Bronchial epithelial cell (primary cell): ENCODE measurements around the gene PAPOLA. TPM values are rescaled to one million over a fixed set of nuclear protein-coding genes. Genes with fewer than 3 reads are reported as not detected.

Experiments used
- DNase-seq: peaks from one replicate; pipeline ENCODE4 v3.0.0-alpha.2; 2010; ENCODE audit warnings: low read depth
- FAIRE-seq: peaks from 2 replicates; lab custom pipeline; 2011; peaks lifted over from hg19 to GRCh38; lab: Jason Lieb, UNC
- H3K27me3 ChIP-seq: 2 replicates; pipeline ENCODE4 v1.5.1; 2011; ENCODE audit warnings: low read length; ENCODE audit not compliant: control insufficient read depth, insufficient read depth
- H3K36me3 ChIP-seq: 2 replicates; pipeline ENCODE4 v1.5.1; 2011; ENCODE audit warnings: low read length; ENCODE audit not compliant: control insufficient read depth, insufficient read depth
- H3K4me3 ChIP-seq: 2 replicates; pipeline ENCODE4 v1.5.1; 2011; ENCODE audit warnings: mild to moderate bottlenecking, low read depth, low read length, control low read depth
- total RNA-seq: library from RNA; depleted of rRNA; stranded (reverse); fragments of >200 nt; gene quantifications from 2 replicates; pipeline ENCODE4 v1.2.1, GENCODE V29; 2014
- TF ChIP-seq, protein P1 (sequence below): IDR thresholded peaks from 2 replicates; pipeline ENCODE4 v1.5.1; 2011; ENCODE audit warnings: mild to moderate bottlenecking, moderate library complexity, low read length, control low read depth, inconsistent platforms; ENCODE audit not compliant: insufficient read depth, severe bottlenecking

PAPOLA gene
- total RNA-seq, 1 donor from 2014 or later, result 70.0 TPM

DNA sequence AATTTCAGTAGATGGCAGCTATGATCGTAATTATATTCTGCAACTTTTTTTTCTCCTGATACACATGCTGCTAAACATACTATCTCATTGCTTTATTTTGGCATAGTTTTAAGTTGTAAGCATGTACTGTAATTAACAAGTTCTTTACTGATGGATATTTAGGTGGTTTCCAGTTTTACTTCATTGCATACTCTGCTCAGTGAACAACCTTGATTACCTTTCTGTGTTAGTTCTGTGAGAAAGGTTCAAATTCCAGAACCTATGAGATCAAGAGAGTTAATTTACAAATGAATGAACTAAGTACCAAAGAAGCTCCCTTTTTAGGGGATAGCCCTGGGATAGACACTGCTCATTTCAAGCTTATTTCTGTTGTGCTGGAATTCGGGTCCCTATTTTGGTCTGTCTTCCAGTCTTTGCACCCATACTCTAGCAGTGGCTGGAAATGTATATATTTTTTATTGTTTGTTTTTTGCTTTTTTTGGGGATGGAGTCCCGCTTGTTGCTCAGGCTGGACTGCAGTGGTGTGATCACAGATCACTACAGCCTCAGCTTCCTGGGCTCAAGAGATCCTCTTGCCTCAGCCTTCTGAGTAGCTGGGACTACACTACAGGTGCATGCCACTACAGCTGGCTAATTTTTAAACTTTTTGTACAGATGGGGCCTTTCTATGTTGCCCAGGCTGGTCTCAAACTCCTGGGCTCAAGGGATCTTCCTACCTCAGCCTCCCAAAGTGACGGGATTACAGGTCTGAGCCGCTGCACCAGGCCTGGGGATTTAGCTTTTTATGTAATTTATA, 10.6 kb downstream of the PAPOLA start:
- TF ChIP-seq, protein P1, sequence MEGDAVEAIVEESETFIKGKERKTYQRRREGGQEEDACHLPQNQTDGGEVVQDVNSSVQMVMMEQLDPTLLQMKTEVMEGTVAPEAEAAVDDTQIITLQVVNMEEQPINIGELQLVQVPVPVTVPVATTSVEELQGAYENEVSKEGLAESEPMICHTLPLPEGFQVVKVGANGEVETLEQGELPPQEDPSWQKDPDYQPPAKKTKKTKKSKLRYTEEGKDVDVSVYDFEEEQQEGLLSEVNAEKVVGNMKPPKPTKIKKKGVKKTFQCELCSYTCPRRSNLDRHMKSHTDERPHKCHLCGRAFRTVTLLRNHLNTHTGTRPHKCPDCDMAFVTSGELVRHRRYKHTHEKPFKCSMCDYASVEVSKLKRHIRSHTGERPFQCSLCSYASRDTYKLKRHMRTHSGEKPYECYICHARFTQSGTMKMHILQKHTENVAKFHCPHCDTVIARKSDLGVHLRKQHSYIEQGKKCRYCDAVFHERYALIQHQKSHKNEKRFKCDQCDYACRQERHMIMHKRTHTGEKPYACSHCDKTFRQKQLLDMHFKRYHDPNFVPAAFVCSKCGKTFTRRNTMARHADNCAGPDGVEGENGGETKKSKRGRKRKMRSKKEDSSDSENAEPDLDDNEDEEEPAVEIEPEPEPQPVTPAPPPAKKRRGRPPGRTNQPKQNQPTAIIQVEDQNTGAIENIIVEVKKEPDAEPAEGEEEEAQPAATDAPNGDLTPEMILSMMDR, result no peak
- H3K36me3 ChIP-seq, result no peaks in the 10 kb centered on the region
- no peak overlapping the region for H3K4me3 ChIP-seq
- H3K27me3 ChIP-seq, result no peaks in the 10 kb centered on the region
- peak; percentile 20 for DNase-seq
- no peak for FAIRE-seq

DNA sequence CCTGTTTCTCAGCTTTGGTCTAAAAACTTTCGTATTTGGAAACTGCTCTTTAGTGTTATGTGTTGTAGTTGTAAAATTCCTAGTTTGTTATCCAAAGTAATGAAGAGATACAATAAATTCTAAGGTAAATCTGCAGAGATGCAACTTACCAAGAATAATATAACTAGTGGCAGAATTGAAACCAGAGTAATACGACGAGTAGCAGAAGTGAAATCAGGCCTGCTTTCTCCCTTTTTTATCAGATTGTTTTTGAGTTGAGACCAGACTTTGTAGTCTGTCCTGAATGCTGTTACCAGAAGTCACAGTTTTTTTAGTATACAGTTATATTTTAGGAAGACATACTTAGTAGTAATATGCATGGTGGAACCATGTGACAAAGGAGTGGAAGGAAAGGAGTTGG, 12.5 kb downstream of the PAPOLA start:
- no peak for FAIRE-seq
- no peaks in the 10 kb centered on the region for H3K27me3 ChIP-seq
- TF ChIP-seq, protein P1, result no peak
- no peaks in the 10 kb centered on the region for H3K36me3 ChIP-seq
- no peak overlapping the region for H3K4me3 ChIP-seq
- no peak for DNase-seq

DNA sequence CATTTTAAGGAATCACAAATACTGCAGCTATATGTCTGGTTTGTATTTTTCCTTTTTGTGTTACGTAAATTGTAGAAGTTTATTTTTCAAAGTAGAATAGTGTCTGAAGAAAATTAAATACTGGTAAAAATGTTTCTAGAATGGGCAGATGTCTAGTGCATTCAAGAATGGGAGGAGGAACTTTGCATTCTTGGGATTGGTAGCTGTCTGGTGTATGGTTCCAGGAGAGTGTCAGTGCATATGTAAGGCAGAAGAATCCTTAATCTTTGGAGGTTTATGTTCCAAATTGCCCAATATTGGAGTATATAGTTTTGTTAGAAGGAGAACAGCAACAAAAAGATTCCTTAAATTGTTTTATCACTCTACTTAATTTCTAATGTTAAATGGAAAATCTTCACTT, 13.5 kb downstream of the PAPOLA start:
- Histone ChIP-seq H3K4me3 (no peak overlapping the region), H3K27me3 (no peaks in the 10 kb centered on the region), H3K36me3 (no peaks in the 10 kb centered on the region)
- no peak for DNase-seq
- FAIRE-seq, result no peak
- TF ChIP-seq, protein P1, result no peak

DNA sequence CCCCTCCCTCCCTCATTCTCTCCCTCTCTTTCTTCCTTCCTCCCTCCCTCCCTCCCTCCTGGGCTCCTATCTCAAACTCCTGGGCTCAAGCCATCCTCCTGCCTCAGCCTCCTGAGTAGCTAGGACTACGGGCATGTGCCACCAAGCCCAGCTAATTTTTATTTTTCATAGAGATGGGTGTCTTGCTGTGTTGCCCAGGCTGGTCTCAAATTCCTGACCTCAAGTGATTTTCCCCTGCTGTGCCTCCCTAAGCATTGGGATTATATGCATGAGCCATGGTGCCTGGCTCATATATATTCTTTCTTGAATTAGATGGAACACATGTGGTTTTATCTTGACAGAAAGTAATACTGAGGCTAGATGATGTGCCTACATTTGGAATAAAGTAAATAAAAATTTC, 14.2 kb downstream of the PAPOLA start:
- TF ChIP-seq, protein P1, result no peak
- DNase-seq (no peak), FAIRE-seq (no peak)
- Histone ChIP-seq H3K27me3 (no peaks in the 10 kb centered on the region), H3K36me3 (peaks cover under 1% of the 10 kb centered on the region), H3K4me3 (no peak overlapping the region)

DNA sequence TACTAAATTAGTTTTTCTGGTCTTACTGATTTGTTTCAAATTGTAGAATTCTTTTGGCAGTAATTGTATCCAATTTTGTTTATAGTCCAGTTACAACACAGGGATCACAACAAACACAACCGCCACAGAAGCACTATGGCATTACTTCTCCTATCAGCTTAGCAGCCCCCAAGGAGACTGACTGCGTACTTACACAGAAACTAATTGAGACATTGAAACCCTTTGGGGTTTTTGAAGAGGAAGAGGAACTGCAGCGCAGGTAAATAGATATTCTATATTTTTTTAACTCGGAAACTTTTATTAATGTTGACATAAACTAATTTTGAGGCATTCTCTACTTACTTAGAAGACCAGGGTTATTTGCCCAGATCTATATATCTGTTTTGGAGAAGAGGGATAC, 17.8 kb downstream of the PAPOLA start:
- TF ChIP-seq, protein P1, result no peak
- peaks cover 7% of the 10 kb centered on the region for H3K36me3 ChIP-seq
- FAIRE-seq, result no peak

More for the DNA sequence above, 17.8 kb downstream of the PAPOLA start:
- no peaks in the 10 kb centered on the region for H3K27me3 ChIP-seq
- DNase-seq, result no peak
- no peak overlapping the region for H3K4me3 ChIP-seq
